Measurements from ENCODE around the gene CNBP. TPM values are rescaled to one million over a fixed set of nuclear protein-coding genes. Genes with fewer than 3 reads are reported as not detected.

The CNBP gene
- 100 to 1,000 TPM; 438 to 508 (median 456) TPM for total RNA-seq

DNA sequence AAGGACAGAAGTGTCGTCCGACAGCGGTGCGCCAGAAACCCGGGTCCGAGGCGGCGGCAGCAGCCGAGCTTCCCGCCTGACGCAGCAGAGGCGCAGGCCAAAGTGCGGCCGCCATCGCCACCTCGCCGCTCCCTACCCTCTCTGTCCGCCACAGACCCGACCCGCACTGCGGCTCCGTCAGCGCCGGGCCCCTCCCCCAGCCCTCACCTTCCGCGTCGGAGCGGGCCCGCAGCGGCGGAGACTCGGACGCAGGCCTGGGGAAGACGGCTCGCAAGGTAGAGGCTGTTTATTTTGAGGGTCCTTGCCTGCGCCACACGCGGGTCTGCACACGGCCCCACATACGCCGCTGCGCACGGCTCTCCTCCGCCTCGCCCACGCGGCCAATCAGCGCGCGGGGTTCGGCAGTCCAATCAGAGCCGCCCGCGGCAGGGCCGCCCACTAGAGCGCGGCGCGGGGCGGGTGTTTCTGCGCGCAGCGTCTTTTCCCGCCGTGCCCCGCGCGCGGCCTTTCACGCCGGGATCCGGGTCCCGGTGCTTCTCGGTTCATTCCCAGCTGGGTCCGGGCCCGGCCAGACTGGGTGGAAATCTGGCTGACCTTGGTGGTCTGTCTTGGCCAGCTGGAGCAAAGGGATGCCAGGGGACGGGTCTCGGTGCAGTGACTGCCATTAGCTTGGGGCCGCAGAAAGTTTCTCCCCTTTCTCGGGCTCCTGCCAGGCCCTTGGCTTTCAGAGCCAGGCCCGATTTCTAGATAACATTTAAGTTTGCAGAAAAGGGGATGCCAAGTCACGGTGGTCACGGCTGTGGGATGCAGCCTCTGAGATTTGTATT, at the start of gene CNBP:
Gene CNBP (minus strand): TSS at position 328 of the 827 bp plus-strand sequence. CDS start 12,139 bp downstream, outside the sequence.
- TF ChIP-seq, protein P1, sequence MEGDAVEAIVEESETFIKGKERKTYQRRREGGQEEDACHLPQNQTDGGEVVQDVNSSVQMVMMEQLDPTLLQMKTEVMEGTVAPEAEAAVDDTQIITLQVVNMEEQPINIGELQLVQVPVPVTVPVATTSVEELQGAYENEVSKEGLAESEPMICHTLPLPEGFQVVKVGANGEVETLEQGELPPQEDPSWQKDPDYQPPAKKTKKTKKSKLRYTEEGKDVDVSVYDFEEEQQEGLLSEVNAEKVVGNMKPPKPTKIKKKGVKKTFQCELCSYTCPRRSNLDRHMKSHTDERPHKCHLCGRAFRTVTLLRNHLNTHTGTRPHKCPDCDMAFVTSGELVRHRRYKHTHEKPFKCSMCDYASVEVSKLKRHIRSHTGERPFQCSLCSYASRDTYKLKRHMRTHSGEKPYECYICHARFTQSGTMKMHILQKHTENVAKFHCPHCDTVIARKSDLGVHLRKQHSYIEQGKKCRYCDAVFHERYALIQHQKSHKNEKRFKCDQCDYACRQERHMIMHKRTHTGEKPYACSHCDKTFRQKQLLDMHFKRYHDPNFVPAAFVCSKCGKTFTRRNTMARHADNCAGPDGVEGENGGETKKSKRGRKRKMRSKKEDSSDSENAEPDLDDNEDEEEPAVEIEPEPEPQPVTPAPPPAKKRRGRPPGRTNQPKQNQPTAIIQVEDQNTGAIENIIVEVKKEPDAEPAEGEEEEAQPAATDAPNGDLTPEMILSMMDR (IDR thresholded peaks at IDR 0.05; ENCODE audit: low read depth) = no peak

DNA sequence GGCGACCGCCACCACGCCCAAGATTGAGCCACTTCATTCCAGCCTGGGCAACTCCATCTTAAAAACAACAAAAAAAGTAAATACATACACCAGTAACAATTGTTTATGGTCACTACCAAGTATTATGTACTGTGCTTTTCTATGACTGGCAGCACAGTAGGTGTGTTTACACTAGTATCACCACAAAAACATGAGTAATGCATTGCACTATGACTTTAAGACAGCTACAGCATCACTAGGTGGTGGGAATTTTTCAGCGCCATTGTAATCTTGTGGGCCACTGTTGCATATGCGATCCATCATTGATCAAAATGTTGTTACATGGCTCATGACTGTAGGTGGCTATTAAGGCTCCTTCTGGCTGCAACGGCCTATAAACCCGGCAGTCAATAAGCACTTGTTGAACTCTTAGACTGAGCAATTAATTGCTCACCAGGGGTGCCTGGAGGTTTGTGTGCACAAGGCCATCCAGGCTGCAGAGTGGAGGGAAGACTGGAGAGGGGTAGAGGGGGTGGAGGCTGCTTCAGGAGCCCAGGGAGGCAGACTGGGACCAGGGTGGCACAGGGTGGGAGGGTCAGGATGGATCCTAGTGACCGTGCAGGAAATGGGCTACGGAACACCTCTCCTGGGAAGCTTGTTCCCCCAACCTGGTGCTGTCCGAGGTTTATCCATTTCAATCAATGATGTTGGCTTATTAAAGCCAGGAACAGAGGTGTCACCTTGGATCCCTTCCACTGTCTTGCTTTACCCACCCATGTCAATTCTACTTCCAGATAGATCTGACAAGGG, 47.8 kb upstream of the CNBP start:
- TF ChIP-seq, protein P1 (IDR thresholded peaks at IDR 0.05; ENCODE audit: low read depth) = no peak

DNA sequence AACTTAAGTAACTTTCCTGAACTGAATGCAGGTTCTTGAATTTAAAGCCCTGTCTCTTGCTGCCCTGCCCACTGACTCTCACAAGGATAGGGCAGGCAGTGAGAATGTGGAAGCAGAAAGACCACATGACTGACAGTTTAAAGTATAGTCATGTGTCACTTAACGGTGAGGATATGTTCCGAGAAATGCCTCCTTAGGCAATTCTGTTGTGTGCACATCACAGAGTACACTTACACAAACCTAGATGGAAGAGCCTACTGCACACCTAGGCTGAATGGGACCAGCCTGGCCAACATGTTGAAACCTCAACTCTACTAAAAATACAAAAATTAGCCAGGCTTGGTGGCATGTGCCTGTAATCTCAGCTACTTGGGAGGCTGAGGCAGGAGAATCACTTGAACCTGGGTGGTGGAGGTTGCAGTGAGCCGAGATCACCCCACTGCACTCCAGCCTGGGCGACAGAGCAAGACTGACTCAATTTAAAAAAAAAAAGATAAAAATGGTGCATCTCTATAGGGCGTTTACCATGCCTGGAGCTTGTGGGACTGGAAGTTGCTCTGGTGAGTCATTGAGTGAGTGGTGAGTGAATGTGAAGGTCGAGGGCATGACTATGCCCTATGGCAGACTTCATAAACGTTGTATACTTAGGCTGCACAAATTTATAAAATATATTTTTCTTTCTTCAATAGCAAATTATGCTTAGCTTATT, 46.8 kb upstream of the CNBP start:
- TF ChIP-seq, protein P1 (IDR thresholded peaks at IDR 0.05; ENCODE audit: low read depth) = no peak

DNA sequence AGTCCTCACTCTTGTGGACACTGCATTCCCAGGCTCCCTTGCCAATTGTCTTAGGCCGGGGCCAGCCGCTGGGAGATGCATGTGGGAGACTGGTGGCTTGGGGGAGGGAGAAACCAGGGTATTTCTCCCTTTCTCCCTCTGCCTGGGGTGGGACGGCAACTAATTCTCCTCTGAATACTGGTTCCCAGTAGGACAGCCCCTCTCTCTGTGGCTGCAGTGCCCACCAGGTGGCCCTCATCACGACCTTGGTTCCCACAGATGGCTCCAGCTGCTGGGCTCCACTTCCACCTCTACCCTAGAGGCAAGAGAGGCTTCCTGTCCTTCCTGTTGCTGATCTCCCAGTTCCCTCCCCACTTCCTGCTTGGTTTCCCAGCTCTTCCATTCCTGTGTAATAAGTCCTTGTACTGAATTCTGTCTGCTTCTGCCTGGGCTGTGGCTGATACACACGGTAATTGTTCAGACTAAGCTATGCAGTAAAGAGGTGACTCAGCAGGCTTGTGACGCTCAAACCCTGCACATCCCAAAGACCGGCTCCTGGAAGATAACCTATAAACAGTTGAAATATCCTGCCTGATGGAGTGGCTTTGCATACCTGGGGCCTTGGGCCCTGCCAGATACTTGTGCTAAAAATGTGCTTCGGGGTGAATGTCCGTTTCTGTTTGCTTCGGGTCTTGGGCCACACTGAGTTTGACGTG, 45.3 kb upstream of the CNBP start:
- TF ChIP-seq, protein P1 (IDR thresholded peaks at IDR 0.05; ENCODE audit: low read depth) = no peak

DNA sequence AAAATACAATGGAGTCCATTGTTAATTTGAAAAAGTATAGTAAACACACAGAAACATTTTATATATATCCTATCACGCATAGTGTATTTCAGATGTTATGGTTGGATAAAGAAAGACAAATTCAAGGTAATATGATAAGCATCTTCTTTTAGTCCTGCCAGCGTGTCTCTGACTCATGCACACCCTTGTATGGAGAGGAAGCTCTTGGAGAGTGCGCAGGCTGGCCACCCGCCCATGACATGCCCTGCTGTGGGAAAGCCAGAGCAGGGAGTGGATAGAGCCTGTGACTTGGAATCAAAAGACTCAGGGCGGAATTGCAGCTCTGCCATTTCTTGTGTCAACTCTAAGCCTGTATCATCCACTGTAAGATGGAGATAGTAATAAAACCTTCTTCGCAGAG, 42.7 kb upstream of the CNBP start:
- TF ChIP-seq, protein P1 (IDR thresholded peaks at IDR 0.05; ENCODE audit: low read depth) = no peak

DNA sequence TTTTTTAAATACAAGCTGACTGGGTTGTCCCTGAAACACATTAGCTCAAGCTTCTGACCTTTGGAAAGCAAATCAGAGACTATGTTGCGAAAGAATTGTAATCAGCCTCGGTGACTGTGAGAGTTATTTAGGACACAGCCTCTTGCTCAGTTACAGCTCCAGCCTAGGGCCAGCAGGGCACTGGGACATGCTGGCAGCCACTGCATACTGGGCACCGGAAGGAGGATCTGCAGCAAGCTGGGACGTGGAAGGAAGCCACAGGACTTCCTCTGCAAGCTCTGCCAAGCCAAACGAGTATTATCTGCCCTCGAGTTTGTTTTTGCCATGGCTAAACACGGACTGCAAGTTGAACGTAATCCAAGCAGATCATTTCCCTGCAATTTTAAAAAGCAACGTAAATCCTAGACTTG, 41.3 kb upstream of the CNBP start:
- TF ChIP-seq, protein P1 (IDR thresholded peaks at IDR 0.05; ENCODE audit: low read depth) = no peak

Measured in subcutaneous adipose tissue (tissue), 4 donors.